Endothelial cell of umbilical vein (primary cell): ENCODE measurements around the gene EIF4E.

Experiments used
- MYC ChIP-seq: IDR thresholded peaks from one replicate; pipeline ENCODE4 v1.6.1; 2011; ENCODE audit warnings: mild to moderate bottlenecking, low read depth, low read length
- POLR2A ChIP-seq: IDR thresholded peaks from 2 replicates; pipeline ENCODE4 v1.6.1; 2012; ENCODE audit warnings: low read depth, mild to moderate bottlenecking, control low read depth, low read length
- POLR2AphosphoS5 ChIP-seq: IDR thresholded peaks from 2 replicates; pipeline ENCODE4 v1.6.1; 2012; ENCODE audit warnings: low read depth, mild to moderate bottlenecking, control low read depth, low read length, moderate library complexity; ENCODE audit not compliant: insufficient read depth
- TF ChIP-seq, protein P1 (sequence below), 2 donors: IDR thresholded peaks; 1 replicate in 1 of 2; 2 replicates in 1 of 2; pipeline ENCODE4 v1.5.1; 2011; ENCODE audit warnings: low read length in 2 of 2, mild to moderate bottlenecking in 2 of 2, moderate library complexity in 2 of 2, control low read depth in 1 of 2, inconsistent platforms in 1 of 2, low read depth in 1 of 2; ENCODE audit not compliant: insufficient read depth in 1 of 2; ENCODE audit errors: extremely low read depth in 1 of 2
- TF ChIP-seq, protein P2 (sequence below): IDR thresholded peaks from 2 replicates; pipeline ENCODE4 v1.6.1; 2011; ENCODE audit not compliant: insufficient read depth, insufficient read length

DNA sequence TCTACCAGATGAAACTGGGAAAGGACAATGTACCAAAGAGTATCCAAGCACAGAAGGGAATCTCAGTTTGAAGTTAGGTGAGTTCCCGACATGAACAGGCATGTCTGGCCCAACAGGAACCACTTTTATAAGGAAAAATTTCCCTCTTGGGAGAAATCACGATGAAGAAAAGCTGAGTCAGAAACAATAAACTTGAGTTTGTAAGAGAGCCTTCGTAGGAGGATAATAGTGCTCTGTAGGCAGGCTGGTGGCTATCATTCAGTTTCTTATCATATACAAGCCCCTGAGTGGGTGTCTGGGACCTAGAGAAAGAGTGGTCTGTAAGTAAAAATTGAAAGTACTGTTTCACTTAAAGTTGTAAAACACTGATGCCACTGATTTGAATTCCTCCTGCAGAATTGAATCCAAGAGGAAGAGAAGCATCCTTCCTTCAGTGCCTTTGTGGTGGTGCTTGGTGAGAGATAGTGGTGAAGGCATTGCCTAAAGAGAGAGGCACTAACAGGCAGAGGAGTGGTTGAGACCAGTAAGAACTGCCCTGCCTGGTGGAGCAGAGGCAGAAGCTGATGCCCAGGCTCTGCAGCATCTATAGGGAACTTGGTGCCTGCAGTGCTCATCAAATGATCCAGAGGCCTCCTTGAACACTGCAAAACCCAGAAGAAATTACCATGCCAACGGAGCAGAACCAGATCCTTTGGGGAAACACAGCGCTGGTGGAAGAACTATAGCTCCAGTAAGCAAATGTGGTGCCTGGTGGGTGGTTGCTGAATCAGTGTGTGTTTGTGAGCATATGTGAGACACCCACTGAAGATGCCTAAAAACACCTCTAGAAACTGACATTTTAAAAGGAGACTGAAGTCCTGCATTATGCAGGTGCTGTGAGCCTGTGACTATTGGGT is 34.9 kb upstream of the EIF4E start:
- TF ChIP-seq, protein P1, sequence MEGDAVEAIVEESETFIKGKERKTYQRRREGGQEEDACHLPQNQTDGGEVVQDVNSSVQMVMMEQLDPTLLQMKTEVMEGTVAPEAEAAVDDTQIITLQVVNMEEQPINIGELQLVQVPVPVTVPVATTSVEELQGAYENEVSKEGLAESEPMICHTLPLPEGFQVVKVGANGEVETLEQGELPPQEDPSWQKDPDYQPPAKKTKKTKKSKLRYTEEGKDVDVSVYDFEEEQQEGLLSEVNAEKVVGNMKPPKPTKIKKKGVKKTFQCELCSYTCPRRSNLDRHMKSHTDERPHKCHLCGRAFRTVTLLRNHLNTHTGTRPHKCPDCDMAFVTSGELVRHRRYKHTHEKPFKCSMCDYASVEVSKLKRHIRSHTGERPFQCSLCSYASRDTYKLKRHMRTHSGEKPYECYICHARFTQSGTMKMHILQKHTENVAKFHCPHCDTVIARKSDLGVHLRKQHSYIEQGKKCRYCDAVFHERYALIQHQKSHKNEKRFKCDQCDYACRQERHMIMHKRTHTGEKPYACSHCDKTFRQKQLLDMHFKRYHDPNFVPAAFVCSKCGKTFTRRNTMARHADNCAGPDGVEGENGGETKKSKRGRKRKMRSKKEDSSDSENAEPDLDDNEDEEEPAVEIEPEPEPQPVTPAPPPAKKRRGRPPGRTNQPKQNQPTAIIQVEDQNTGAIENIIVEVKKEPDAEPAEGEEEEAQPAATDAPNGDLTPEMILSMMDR (IDR thresholded peaks at IDR 0.05; ENCODE audit: extremely low read depth in 1 of 2, insufficient read depth in 1 of 2, low read depth in 1 of 2, low read length in 2 of 2) = no peak
- TF ChIP-seq POLR2A = no peak
- TF ChIP-seq MYC = no peak
- TF ChIP-seq POLR2AphosphoS5 = no peak
- TF ChIP-seq, protein P2, sequence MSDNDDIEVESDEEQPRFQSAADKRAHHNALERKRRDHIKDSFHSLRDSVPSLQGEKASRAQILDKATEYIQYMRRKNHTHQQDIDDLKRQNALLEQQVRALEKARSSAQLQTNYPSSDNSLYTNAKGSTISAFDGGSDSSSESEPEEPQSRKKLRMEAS = no peak
